GM18505 (cell line): ENCODE data around the gene ZNF770.

Experiments used
- ATAC-seq: cut with Tn5 transposase; IDR thresholded peaks from one replicate; pipeline ENCODE4 v1.9.1; 2021; ENCODE audit not compliant: unreplicated experiment
- POLR2A ChIP-seq: IDR thresholded peaks from 4 replicates; pipeline ENCODE4 v1.6.1; 2011; ENCODE audit warnings: borderline replicate concordance; ENCODE audit not compliant: insufficient read depth, insufficient read length; ENCODE audit errors: extremely low read depth

Gene ZNF770, protein sequence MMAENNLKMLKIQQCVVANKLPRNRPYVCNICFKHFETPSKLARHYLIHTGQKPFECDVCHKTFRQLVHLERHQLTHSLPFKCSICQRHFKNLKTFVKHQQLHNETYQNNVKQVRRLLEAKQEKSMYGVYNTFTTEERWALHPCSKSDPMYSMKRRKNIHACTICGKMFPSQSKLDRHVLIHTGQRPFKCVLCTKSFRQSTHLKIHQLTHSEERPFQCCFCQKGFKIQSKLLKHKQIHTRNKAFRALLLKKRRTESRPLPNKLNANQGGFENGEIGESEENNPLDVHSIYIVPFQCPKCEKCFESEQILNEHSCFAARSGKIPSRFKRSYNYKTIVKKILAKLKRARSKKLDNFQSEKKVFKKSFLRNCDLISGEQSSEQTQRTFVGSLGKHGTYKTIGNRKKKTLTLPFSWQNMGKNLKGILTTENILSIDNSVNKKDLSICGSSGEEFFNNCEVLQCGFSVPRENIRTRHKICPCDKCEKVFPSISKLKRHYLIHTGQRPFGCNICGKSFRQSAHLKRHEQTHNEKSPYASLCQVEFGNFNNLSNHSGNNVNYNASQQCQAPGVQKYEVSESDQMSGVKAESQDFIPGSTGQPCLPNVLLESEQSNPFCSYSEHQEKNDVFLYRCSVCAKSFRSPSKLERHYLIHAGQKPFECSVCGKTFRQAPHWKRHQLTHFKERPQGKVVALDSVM

DNA sequence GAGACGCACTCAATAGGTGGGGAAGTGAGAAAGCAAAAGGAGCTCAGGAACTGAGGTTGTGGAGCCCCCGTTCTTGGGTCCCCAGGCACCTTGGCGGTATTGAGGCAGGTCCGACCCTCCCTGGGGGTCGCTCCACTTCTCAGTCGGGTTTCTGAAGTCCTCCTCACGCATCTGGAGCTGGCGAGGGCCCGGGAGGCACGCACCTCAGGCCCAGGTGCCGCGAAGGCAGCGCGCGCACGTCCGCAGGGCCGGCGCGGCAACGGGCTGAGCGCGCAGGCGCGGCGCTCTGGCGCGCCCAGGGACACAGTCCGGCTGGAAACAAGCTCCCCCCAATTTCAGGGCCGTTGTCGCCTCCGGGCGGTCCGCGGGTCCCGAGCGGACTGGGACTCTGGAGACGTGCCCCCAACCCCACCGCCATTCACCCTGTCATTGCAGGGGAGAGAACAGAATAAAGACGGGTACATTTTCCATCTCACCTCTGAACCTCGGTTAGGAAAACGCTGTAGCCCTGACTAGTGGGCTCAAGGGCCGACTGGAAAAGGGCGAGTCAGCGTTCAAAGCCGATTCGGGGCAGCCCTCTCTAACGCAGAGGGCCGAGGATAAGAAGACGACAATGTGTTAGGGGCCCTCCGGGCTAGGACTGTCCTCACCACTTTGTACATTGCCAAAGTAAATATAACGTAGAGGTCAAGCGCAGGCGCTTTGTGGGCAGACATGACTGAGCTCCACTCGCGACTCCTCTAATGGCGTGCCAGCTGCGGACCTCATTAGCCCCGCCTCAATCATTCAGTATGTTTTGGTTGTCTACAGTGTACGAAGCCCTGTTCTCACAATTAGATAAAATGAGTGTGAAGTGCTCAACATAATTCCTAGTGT is at the start of gene ZNF770:
Gene ZNF770, minus strand, starts transcription at position 261 of the 876 bp plus-strand sequence. CDS start 4,853 bp downstream, outside the sequence.
- TF ChIP-seq POLR2A: peak; percentile 96
- ATAC-seq: peak; percentile 84

DNA sequence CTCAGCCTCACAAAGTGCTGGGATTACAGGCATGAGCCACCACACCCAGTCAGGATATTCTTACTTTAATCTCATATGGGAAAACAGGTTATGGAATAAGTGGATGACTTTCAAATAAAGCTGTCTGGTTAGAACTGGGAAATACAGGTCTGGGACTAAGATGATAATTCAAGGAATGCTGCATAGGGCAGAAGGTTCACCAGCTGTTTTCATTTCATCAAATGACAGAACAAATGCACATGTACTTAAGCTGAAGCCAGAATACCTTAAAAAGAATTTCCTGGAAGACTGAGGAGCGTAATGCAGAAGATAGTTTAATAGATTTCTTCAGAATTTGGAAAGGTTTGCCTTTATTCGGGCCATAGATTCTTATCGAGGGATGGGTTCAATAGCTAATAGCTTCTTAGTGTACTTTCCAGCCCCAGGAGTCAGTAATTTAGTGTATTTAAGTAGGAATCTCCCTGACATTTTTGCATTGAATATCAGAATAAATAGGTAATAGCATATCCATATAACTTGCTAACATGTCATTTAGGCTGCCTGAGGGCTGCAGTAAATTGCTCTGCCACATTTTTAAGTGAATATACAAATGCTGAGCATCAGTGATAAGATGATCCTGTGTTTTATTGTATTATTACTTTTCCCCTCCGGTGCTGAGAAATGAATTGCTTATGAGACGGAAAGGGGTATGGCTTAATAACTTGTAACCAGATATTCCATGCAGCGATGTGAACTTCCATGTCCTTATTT is 40.3 kb upstream of the ZNF770 start:
- no peak for TF ChIP-seq POLR2A
- ATAC-seq: no peak

DNA sequence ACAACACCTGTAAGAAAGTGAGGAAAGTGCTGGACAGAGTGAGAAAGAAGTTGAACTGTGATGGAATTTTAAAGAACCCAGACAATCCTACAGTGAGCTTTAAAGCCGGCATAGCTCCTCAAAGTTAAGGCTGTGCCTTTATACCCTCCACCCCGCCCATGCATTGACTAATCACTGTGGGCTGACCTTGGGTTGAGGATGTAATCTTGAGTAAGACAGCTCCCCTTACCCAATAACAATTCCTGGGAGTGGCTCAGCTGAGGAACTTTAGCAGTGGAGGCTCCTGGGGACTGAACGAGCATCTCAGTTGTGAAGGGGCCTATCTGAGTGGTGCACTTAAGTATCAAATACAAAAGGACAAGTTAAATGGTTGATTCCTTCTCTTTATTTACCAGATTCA is 35.7 kb upstream of the ZNF770 start:
- ATAC-seq: no peak
- no peak for TF ChIP-seq POLR2A

DNA sequence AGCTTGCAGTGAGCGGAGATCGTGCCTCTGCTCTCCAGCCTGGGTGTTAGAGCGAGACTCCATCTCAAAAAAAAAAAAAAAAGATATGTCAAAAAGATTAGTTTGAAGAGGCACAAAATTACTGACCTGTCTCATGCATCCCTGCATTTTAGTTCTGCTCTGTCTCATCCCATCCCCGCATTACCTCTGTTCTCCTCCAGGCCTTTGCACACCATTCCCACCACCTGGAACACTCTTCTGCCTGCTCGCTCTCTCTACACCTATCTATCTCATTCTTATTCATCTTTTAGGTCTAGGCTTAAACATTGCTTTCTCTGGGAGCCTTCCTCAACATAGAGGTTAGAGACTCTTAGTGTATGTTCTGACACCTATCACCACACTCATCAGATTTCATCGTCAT is 32.9 kb upstream of the ZNF770 start:
- no peak for TF ChIP-seq POLR2A

DNA sequence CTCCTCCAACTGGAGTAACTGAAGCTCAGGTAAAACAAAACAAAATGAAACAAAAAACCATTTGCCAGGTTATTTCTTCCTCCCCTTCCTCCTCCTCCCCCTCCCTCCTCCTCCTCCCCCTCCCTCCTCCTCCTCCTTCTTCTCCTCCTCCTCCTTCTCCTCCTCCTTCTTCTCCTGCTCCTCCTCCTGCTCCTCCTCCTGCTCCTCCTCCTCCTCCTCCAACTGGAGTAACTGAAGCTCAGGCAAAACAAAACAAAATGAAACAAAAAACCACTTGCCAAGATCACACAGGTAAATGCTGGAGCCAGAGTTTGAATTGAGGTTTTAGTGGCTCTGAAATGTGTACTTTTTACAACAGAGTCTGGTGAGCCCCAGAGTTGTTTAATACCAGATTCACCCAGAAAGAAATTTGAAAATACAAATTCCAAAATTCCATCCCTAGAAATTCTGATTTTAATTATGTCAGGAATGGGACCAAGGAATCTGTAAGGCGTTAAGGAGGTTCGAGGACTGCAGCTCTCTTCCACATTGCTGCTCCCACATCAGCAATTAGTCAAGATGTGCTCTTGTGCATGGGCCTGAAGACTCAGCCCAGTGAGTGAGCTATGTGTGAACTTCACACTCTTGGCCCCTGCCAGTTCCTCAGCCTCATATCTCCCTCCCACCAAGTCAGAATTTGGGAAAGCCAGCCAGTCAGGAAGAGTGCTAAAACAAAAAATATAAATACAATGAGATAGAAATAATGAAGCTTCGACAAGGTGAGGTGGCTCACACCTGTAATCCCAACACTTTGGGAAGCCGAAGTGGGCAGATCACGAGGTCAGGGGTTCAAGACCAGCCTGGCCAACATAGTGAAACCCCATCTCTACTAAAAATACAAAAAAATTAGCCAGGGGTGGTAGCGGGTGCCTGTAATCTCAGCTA is 31.6 kb upstream of the ZNF770 start:
- no peak for ATAC-seq
- no peak for TF ChIP-seq POLR2A

More for the DNA sequence above, 32.9 kb upstream of the ZNF770 start:
- ATAC-seq: no peak

DNA sequence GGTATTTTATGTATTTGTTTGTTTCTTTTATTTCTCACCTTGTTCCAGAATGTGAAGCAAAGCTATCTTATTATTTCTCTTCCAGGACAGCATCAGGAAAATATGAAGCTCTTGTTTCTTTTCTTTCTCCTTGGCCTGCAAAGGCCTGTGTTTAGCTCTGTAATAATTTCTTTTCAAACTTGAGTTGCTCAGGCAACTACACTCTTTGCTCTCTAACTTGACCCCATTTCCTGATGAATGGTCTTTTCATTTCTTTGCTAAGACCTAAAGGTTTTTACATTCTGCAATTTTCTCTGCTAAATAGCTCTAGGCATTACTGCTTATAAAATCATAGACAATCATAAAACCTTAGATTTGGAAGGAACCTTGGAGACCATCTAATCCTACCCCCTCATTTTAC is 26.2 kb upstream of the ZNF770 start:
- TF ChIP-seq POLR2A: no peak
- no peak for ATAC-seq

DNA sequence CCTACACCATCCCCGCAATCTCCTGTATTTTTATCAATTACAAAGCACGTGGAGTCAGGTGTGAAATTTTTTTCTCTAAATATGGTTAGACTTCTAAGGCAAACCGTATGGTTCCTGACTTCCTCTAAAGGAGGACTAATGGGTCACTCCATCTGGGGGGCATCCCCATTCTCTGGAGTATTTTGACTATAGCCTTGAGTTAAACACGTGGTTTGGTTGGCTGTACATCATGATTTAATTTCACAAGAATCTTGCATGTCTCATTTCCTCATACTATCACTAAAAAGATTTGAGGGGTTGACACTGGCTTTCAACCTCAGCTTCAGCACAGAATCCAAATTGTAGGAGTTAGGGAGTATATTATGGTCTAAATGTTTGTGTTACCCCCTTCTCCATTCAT is 25.3 kb upstream of the ZNF770 start:
- TF ChIP-seq POLR2A: no peak
- ATAC-seq: no peak

DNA sequence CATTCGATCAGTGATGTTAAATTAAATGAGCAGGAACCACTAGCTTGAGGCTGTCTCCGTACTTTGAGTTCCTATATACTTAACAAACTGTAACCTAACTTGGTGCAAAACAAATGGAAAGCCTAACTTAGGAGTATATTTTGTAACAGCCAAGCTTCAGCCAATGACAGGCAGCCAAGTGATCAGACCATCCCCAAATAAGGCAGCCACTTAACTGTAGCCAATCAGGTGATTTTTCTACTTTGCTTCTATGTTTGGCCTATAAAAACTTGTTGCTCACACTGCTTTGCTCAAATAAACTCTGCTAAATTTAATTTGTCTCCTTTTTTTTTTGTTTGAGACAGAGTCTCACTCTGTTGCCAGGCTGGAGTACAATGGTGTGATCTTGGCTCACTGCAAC is 19.3 kb upstream of the ZNF770 start:
- TF ChIP-seq POLR2A: no peak
- no peak for ATAC-seq

DNA sequence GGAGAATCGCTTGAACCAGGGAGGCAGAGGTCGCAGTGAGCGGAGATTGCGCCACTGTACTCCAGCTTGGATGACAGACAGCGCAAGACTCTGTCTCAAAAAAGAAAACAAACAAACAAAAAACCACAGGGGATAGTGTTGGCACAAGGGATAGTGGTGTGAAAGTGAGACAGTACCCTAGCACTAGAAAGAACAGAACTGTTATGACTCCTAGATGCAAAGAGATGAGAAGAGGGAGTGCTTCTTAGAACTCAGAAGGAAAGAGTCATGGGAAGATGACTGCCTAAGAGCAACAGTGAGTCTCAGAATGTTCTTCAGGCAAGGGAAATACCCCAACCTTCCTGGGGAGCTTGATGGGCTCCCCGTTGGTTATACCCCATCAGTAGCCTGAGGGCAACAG is 17.8 kb upstream of the ZNF770 start:
- ATAC-seq: no peak
- TF ChIP-seq POLR2A: no peak

DNA sequence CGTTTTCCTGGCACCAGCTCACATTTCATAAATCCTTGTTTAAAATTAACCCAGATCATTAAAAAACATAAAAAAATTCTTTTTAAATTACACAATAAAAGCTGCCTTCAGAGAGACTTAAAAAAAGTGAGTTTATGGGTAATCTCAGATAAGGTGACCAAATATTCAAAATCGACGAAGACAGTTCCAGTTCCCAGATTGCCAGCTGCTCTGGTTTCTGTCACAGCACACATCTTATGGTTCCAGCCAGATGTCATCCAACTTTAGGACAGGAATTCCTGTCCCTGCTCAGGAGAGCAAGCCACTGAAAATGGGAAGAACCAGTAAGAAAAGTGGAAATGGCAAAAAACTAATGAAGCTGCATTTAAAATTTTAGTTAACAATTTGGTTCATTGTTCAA is 15.8 kb upstream of the ZNF770 start:
- no peak for ATAC-seq

DNA sequence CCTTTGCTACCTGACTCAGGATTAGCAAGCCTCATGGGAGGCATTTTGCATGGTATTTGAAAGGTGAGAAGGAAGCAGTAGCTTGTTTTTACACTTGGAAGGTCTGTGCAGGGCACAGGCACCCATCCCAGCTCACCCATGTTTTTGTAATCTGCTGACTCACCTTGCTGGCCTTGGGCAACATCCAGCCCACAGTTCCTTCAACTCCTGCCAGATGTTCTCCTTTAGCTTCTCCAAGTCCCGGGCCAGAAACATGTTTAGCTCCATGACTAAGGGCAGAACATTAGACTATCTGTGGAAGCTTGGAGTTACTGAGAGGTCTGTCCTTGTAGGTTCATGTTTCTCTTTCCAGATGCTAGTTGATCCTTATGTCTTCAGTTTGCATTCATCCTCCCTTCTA is 12.4 kb upstream of the ZNF770 start:
- TF ChIP-seq POLR2A: no peak
- ATAC-seq: no peak

More for the DNA sequence above, 15.8 kb upstream of the ZNF770 start:
- TF ChIP-seq POLR2A: no peak

DNA sequence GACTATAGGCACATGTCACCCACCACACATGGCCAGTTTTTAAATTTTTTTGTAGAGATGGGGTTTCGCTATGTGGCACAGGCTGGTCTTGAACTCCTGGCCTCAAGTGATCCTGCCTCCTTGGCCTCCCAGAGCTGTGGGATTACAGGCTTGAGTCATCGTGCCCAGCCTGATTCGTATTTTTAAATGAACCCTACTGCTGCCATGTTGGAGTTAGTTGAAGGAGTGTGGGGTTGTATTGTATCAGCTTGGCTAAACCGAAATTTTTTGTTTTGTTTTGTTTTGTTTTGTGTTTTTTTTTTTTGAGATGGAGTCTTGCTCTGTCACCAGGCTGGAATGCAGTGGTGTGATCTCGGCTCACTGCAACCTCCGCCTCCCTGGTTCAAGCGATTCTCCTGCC is 11.8 kb upstream of the ZNF770 start:
- no peak for ATAC-seq
- TF ChIP-seq POLR2A: no peak

DNA sequence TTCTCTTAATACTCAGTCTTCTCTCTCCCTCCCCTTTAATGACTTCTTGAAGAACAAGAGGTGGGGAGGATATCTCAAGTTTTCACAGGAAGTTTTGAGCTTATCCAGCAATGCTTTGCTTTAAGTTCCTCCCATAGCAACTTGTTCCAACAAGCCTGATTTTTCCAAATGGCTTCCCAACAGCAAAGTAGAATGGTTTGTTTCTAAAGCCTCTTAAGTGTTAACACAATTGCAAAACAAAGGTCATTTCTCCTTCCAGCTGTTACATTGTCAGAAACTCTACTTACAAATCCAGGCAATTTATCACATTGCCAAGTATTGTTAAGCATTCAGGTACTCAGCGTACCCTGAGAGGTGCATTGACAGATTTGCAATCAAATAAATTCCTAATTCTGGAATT is 6.8 kb upstream of the ZNF770 start:
- no peak for TF ChIP-seq POLR2A
- ATAC-seq: no peak
